Measurements from ENCODE around the gene CHST12.
"Not testable (repeated sequence)": the region's sequence is repeated elsewhere in the genome, so short reads cannot be mapped to it uniquely, and the experiment has no call there.

Gene CHST12

GRCh38 chr7:2403014-2403717 is at the start of gene CHST12:
CHST12 (plus strand) TSS chr7:2403611; CDS start chr7:2432640, 29,029 bp downstream.
- peak; percentile 83 for DNase-seq (ENCODE audit: low read depth)

GRCh38 chr7:2353936-2354185 is 49.5 kb upstream of the CHST12 start:
- DNase-seq (ENCODE audit: low read depth): peak; percentile 76

DNA sequence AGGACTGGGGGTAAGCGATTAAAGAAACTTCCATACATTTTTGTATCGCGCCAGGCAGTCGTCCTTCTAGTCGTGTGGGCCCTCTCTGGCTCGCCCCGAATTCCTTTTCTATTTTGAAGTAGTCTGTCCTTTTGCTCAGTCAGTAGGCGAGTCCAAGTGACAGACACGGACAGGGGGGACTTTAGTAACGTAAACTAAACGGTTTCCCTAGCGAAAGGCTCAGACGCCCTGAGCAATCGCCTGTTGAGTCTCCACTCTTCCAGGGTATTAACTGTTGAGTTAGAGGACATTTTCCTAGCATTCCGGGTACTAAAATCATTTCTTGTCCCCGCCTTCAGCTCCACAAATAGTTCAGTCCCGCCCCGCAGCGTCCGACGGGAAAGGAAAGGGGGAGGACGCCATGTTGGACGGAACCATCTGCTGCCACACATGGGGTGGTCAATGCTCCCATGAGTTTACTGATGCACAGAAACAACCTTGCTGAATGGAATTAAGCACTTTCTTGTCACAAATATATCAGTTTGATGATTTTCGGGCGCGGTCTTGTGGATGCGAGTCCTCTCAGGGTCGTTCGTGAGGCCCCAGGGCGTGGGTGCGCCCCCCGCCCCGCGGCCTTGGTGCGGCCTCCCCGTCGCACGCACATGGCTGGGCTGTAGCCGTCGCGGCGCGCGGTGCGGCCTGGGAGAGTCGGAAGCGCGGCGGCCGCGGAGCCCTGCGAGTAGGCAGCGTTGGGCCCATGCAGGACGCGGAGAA is 49.0 kb upstream of the CHST12 start, which contains the start of gene EIF3B:
EIF3B (plus strand) TSS at position 642 of the 753 bp plus-strand sequence; CDS start at position 737, 95 bp downstream.
- DNase-seq (ENCODE audit: low read depth): peak; percentile 77

DNA sequence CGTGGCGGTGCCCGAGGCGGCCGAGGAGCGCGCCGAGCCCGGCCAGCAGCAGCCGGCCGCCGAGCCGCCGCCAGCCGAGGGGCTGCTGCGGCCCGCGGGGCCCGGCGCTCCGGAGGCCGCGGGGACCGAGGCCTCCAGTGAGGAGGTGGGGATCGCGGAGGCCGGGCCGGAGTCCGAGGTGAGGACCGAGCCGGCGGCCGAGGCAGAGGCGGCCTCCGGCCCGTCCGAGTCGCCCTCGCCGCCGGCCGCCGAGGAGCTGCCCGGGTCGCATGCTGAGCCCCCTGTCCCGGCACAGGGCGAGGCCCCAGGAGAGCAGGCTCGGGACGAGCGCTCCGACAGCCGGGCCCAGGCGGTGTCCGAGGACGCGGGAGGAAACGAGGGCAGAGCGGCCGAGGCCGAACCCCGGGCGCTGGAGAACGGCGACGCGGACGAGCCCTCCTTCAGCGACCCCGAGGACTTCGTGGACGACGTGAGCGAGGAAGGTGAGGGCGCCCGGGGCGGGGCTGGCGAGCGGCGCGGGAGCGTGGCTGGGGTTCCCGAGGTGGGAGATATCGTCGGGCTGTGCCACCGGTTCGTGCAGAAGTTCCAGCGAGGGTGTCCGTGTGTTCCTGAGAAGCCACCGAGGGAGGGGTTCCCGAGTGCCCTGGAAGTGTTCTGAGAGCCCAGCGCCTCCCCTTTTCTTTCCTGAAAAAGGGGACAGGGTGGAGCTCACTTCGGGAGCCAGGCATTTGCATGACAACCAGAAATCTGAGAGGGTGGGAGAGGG is 48.3 kb upstream of the CHST12 start:
- no peak for DNase-seq (ENCODE audit: low read depth)

DNA sequence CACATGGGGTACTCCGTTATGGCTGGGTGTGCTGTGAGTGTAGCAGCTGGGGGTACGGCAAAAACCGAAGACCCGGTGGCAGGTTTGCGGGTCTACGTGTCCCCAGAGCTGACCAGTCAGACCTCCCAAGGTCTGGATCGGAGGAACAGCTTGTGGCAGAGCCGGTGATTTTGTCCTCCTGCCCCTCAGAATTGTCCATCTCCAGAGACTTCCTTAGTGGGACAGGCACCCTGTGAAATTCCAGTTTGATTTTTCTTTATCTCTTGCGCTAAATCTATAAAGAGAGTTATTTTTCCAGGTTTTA is 47.8 kb upstream of the CHST12 start:
- DNase-seq (ENCODE audit: low read depth): no peak

GRCh38 chr7:2357165-2357564 is 46.2 kb upstream of the CHST12 start:
- DNase-seq (ENCODE audit: low read depth): no peak

GRCh38 chr7:2357571-2357970 is 45.8 kb upstream of the CHST12 start:
- no peak for DNase-seq (ENCODE audit: low read depth)

DNA sequence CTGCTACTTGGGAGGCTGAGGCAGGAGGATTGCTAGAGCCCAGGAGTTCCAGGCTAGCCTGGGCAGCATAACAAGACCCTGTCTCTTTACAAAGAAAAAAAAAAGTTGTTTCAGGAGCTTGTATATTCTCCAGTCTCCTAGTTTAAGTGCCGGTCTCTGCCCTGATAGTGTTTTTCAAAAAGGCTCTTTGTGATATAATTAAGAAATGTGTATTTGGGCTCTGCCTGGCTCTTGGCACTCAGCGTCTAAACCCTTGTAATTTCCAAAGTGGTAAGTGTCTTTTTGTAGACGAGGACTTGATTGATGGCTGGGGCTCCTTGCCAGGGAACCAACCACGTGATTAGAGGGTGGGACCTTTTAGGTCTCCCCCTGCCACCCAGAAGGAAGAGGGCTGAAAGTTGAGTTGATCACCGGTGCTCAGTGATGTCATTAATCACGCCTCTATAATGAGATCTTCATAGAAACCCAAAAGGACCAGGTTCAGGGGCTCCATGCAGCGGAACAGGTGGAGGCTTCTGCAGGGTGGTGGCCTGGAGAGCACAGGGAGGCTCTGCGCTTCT is 44.4 kb upstream of the CHST12 start:
- no peak for DNase-seq (ENCODE audit: low read depth)

DNA sequence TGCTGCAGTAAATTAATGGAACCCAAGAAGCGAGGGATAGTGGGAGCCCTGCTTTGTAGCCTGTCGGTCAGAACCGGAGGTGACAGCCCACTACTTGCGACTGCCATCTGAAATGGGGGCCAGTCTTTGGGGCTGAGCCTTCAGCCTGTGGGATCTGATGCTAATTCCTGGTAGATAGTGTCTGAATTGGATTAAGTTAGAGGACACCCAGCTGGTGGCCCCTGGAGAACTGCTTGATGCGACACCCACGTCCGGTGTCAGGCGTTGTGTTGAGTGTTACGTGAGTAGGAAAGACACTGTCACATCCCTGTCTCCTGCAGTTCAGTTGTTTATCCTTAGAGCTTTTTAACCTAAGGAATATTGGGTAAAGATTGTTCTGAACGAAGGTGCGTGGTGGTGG is 43.8 kb upstream of the CHST12 start:
- no peak for DNase-seq (ENCODE audit: low read depth)

DNA sequence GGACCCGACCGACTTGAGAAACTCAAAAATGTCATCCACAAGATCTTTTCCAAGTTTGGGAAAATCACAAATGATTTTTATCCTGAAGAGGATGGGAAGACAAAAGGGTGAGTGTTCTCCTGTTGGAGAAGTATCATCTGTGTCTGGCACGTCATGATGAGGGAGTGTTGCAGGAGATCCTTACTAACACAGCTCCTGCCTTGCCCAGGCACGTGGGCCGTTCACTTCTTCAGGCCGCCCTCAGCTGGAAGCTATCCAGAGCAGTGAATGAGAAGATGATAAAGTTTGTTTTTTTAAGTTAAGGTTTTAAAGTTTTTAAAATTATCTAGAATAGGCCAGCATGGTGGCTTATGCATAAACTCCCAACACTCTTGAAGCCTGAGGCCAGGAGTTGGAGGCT is 42.6 kb upstream of the CHST12 start:
- DNase-seq (ENCODE audit: low read depth): no peak

GRCh38 chr7:2362385-2363088 is 40.9 kb upstream of the CHST12 start:
- no peak for DNase-seq (ENCODE audit: low read depth)

GRCh38 chr7:2369139-2369538 is 34.3 kb upstream of the CHST12 start:
- no peak for DNase-seq (ENCODE audit: low read depth)

DNA sequence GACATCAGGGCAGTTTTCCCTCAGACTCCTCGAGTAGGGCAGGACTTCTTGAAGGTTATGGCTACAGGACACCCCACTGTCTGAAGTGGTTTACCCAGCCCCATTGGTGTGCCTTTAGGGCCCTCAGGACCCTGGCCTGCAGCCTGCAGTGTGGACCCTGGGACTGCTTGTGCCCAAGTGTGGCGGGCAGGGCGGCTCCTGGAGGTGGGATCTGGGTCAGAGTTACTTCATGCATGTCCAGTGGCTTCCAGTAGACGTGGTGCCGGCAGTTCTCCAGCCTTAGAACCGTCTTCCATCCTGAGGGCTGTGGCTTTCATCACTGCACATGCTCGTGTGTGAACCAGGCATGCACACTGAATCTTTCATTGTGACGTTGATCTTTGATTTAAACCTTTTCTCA is 32.1 kb upstream of the CHST12 start:
- no peak for DNase-seq (ENCODE audit: low read depth)

DNA sequence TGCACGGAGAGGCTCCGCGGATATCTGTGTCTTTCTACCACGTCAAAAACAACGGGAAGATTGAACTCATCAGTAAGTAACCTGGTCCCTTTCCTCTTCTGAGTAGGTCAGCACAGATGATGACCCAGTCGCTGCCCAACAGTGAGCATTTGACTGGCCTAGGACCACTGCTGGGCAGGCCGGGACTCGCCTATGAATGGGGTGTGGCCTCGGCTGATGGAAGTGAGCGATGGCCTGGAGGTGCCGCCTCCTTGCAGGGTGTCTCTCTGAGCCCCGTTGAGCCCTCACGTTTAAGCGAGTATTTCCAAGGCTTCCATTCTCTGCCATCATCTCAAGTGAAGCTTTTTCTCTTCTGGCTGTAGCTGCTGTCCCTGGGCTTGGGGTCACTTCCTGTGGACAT is 30.7 kb upstream of the CHST12 start:
- no peak for DNase-seq (ENCODE audit: low read depth)

DNA sequence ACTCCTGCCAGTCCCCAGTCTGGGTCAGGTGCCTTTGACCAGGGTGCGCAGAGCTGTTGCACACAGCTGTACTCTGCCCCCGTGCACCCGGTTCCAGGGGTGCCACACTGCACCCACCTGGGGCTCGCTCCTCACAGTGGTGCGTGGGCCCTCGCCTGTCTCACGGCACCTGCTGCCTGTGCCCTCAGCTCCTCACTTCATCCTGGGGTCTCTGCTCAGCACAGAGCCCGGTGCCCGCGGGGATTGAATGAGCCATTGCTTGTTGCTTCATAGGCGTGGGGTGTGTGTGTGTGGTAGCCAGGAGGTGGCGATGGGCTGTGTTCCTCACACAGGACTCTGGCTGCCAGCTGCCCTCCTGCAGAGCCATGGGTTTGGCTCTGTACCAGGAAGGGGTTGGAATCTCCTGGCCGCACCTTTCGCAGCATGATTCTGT is 30.3 kb upstream of the CHST12 start:
- no peak for DNase-seq (ENCODE audit: low read depth)

DNA sequence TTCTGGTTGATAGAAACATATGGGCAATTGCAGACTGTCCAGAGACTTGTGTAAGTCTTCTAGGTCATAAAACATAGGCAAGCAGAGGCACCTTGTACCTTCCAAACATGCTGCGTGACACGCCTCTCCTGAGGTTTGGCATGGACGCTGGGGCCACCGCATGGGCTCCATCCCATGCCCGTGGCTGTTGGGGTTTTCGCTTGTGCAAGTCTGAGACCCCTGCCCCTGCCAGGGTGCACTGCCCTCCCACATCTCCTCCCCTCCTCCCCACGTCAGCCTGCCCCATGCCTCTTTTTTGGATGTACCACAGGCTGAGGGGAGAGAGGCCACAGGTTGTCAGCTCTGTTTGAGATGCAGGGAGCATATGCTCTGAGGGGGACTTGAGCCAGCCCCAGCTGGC is 29.8 kb upstream of the CHST12 start:
- DNase-seq (ENCODE audit: low read depth): no peak

- no peak for DNase-seq (ENCODE audit: low read depth)
Observed at GRCh38 chr7:2374401-2374800, 29.0 kb upstream of the CHST12 start.

- no peak for DNase-seq (ENCODE audit: low read depth)
Observed at GRCh38 chr7:2374830-2375728, 28.3 kb upstream of the CHST12 start.

DNA sequence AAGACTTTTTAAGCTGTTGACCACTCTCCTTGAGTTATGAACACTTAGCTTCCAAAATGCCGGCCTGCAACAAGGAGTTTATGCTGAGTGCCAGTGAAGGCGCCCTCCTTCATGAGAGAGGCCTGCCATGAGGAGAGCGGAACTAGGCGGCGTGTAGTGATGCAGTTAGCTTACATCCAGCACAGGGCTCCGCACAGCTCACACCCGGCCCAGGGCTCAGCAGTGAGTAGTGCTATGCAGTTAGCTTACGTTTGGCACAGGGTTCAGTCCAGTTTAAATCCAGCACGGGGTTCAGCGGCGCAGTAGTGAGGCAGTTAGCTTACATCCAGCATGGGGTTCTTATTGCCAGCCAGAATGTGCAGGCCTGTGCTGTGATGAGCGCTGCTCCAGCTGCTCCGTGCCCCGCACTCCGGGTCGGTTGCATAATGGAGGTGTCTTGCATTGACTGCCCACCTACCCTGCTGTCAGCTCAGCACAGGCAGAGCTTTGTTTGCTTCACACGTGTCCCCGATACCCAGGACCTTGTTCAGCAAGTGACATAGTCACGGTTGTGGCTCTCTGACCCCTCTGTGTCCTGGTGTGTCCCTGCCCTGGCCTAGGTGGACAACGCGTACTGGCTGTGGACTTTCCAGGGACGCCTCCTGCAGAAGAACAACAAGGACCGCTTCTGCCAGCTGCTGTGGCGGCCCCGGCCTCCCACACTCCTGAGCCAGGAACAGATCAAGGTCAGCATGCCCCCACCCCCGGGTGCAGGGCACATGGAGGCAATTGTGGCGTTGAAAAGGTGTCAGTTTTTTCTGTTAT is 26.9 kb upstream of the CHST12 start:
- no peak for DNase-seq (ENCODE audit: low read depth)

DNA sequence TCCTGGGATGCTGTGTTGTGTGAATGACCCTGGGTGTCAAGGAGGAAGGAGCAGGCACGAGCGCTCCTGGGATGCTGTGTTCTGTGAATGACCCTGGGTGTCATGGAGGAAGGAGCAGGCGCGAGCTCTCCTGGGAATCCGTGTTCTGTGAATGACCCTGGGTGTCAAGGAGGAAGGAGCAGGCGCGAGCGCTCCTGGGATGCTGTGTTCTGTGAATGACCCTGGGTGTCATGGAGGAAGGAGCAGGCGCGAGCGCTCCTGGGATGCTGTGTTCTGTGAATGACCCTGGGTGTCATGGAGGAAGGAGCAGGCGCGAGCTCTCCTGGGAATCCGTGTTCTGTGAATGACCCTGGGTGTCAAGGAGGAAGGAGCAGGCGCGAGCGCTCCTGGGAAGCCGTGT is 25.9 kb upstream of the CHST12 start:
- not testable (repeated sequence) for DNase-seq (ENCODE audit: low read depth)
